HG03457 (cell line): ENCODE data around the gene ASPSCR1.

Experiments
- ATAC-seq: cut with Tn5 transposase; IDR thresholded peaks from one replicate; pipeline ENCODE4 v1.9.1; 2021; ENCODE audit warnings: moderate number of reproducible peaks; ENCODE audit not compliant: unreplicated experiment

ASPSCR1 gene

DNA sequence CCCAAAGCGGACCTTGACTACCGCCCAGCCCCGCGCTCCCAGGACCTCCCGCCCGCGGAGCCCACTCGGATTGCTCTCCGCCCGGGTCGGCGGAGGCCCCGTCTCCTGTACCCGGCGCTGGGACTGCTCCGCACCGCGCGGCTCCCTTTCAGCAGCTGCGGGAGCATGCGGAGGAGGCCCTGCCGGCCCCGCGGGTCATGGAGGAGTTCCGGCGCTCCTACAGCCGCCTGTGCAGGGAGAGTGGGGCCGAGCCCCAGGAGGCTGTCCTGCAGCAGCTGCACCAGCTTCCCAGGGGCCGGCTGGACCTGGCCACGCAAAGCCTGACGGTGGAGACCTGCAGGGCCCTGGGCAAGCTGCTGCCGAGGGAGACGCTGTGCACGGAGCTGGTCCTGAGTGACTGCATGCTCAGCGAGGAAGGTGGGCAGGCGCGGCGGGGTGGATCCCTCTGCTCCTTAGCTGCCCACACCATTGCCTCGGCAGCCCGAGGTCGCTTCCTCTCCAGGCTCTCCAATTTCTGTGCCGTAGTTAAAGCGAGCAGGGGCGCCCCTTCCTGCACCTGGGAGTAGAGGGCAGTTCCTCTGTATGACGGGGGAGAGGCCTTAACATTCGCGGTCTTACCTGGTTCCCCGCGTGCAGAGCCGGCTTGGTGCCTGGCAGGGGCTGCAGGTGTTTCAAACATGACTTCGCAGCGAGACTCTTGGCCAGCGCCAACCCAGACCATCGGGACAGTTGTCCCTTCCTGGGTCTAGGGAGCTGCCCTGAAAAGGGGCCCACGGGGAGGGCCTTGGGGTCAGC, 46.2 kb downstream of the ASPSCR1 start:
- no peak for ATAC-seq

DNA sequence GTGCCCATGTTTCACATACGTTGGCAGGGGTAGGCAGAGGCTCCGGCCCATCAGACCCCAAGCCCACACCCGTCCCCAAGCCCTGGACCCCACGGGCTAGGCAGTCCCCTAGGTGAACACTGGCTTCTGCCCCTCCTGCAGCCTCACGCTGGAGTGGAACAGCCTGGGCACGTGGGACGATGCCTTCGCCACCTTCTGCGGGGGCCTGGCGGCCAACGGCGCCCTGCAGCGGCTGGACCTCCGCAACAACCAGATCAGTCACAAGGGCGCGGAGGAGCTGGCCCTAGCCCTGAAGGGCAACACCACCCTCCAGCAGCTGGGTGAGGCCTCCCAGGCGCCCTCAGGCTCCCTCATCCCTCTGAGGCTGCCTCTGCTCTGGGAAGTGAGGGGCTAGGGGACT, 47.4 kb downstream of the ASPSCR1 start:
- no peak for ATAC-seq

- ATAC-seq = no peak
Measured at GRCh38 chr17:82025401-82026107, 48.1 kb downstream of the ASPSCR1 start.

- no peak for ATAC-seq
Measured at GRCh38 chr17:82028246-82028645, 50.8 kb downstream of the ASPSCR1 start.

GRCh38 chr17:82028966-82029365, 51.5 kb downstream of the ASPSCR1 start:
- ATAC-seq = no peak

DNA sequence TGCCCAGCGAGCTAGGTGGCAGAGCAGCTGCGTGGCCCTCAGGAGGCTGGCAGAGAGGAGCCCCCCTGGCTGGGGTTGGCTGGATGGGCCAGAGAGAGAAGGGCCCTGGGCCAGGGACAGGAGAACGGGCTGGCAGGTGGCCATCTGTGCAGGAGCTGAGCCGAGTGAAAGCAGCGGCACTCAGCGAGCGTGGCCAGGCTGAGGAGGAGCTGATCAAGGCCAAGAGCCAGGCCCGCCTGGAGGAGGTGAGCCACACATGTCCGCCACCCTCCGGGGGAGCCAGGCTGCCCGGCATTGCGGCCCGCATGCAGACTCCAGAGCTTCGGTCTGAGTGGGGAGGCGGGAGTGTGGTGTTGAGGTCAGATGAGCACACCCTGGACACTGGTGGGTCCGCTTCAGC, 52.0 kb downstream of the ASPSCR1 start:
- no peak for ATAC-seq

GRCh38 chr17:82029990-82030469, 52.6 kb downstream of the ASPSCR1 start:
- no peak for ATAC-seq

DNA sequence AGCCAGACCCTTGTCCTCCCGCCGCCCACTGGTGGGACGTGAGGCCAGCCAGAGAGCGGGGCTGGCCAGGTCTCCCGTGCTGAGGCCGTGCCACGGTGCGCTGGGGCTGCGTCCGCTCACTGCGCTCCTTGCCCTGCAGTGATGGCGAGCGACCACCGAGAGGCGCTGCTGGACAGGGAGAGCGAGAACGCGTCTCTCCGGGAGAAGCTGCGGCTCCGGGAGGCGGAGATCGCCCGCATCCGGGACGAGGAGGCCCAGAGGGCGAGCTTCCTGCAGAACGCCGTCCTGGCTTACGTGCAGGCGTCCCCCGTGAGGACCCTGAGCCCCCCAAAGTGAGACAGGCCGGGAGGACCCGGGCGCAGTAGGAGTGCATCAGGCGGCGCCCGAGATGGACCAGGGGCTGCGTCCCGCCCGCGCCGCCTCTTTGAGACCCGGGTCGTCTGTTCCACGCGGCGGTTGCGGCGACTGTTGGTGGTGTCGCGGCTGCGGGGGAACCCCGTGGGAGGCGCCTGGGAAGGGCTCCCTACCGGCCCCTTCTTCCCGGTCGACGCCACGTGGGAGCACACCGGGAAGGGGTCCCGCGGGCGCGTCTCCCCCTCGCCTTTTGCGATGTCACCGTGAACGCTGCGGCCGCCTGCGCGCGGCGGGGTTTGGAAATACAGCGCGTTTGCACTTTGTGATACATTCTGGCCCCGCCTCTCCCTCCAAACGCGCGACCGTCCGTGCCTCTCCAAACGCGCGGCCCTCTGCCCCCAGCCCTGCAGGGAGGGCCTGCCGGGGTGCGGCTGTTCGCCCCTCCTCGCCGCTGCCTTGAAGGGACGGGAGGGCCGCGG, 53.3 kb downstream of the ASPSCR1 start:
- ATAC-seq = no peak

DNA sequence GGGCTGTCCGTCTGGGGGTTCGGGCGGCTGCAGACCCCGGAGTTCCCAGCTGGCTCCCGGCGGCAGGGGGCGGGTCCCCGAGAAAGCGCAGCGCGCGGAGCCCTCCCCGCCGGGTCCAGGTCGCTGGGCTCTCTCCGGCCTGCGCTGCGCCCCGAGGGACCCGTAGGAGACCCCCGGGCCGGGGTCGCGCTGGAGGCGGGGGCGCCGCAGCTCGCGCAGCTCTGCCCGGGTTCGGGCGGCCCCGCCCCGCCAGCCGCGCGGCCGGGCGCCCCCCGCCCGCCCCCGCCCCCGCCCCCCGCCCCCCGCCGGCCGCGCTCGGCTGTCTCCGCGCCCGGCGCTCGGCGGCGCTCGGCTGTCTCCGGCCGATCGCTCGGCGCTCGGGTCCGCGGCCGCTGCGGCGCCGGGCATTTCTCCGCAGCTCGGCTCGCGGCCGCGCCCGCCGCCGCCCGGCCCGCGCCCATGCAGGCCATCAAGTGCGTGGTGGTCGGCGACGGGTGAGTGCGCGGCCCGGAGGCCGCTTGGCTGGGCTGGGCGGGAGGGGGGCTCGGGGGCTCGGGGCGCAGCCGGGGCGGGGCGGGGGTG, 54.0 kb downstream of the ASPSCR1 start, which contains the start of gene RAC3:
Gene RAC3 (plus strand): TSS at position 376 of the 582 bp plus-strand sequence. CDS start 84 bp downstream, at position 460.
- no peak for ATAC-seq

- no peak for ATAC-seq
Measured at GRCh38 chr17:82031885-82032627, 54.6 kb downstream of the ASPSCR1 start.

- ATAC-seq = no peak
Measured at GRCh38 chr17:82033359-82034085, 56.1 kb downstream of the ASPSCR1 start.

- ATAC-seq = no peak
Measured at GRCh38 chr17:82034371-82035011, 57.1 kb downstream of the ASPSCR1 start.

GRCh38 chr17:82035488-82035887, 58.1 kb downstream of the ASPSCR1 start:
- ATAC-seq = no peak

DNA sequence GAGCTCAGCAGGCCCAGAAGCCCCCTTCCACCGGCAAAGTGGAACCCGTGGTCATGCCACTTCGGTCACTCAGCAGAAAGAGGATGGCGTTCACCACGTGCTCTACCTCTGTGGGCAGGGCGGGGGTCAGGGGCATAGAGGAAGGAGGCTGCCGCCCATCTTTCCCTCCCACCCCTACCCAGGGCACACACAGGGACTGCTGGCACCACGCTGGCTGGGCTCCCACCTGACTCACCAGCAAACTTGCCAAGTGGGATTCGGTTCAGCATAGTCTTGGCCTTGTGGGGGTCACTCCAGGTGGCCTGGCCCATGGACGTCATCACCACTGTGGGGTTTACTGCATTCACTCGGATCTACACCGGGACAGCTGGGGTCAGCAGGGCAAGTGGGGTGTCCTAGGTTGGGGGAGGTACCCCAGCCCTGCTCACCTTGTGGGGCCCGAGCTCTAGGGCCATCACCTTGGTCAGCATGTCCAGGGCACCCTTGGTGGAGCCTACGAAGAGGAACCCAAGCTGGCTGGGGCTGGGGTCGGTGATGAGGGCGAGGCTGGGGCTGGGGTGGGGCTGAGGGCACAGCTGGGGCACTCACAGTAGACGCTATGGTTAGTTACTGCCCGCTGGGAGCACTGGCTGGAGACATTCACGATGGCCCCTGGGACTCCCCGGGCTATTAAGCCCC, 58.7 kb downstream of the ASPSCR1 start:
- no peak for ATAC-seq

DNA sequence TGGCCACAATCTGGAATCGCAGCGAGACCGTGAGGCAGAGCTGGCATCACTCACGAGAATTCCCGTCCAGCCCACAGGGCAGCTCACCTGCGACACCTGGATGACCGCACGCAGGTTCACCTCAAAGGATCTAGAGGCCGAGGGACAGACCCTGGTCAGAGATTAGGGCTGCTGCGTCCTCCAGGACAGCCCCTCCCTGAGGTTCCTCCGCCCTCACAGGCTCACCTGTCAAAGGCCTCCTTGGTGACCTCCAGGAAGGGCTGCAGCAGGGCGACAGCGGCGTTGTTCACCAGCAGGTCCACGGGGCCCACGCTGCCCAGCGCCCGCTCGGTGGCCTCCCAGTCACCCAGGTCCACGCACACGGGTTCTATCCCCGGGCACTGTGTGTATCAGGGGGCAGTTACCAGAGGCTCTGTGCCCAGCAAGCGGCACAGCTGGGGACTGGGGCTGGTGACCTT, 59.2 kb downstream of the ASPSCR1 start:
- ATAC-seq = no peak

GRCh38 chr17:82037092-82037888, 59.9 kb downstream of the ASPSCR1 start, which contains the start of gene DCXR:
DCXR (minus strand) TSS chr17:82037697; CDS start chr17:82037682, 15 bp downstream.
- ATAC-seq = peak; percentile 68

DNA sequence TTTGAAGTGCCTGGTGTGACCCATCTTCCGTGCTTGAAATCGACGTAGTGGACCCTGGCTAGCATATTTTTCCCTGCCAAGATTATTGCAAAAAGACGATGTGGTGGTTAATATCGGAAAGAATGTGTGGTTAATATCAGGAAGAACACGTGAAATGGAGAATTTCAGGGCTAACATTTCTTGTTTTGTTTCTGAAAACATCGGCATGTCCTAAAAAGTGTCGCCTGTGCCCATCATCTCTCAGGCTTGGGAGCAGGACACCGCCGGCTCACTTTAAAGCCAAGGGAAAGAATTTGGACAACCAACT, 60.4 kb downstream of the ASPSCR1 start:
- no peak for ATAC-seq
